Stimulated activated CD4-positive, alpha-beta T cell treated with anti-CD3 and anti-CD28 coated beads, TNF-alpha, amount 100 ng/mL, for 4 hours (primary cell): Measurements from ENCODE around the gene RMDN3.
A peak's percentile ranks its signal among the peaks of the same experiment; 100 is the strongest.

ENCODE experiments used
- DNase-seq, 3 experiments: peaks; one replicate each; pipeline ENCODE4 v3.0.0-alpha.2; 2020; ENCODE audit warnings: low read depth in 3 of 3

The RMDN3 gene

DNA sequence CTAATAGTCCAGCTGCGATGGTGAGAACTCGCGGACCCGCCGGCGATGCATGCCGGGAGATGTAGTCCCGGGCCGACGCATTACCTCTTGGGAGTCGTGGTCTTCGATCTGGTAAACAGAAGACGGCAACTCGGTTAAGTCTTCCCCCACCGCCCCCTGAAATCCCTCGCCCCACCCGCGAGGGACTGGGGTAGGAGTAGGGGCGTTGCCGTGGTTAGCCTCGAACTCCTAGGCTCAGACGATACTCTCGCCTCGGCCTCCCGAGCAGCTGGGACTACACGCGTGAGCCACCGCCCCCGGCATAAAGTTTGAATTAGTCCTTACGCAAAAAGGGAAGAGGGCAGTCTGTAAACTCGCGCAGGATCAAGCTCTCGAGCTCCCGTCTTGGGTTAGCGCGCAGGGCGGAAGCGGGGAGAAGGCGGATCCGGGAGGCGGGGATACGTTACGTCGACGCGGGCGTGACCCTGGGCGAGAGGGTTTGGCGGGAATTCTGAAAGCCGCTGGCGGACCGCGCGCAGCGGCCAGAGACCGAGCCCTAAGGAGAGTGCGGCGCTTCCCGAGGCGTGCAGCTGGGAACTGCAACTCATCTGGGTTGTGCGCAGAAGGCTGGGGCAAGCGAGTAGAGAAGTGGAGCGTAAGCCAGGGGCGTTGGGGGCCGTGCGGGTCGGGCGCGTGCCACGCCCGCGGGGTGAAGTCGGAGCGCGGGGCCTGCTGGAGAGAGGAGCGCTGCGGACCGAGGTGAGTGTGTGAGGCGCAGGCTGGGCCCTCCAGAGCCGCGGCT is 60.2 kb downstream of the RMDN3 start, which contains the start of gene RAD51:
TSS of gene RAD51 (plus strand) at position 487 of the 781 bp plus-strand sequence. CDS start 3,585 bp downstream, outside the sequence.
- DNase-seq = peak; percentile 82 to 87 (median 82)

DNA sequence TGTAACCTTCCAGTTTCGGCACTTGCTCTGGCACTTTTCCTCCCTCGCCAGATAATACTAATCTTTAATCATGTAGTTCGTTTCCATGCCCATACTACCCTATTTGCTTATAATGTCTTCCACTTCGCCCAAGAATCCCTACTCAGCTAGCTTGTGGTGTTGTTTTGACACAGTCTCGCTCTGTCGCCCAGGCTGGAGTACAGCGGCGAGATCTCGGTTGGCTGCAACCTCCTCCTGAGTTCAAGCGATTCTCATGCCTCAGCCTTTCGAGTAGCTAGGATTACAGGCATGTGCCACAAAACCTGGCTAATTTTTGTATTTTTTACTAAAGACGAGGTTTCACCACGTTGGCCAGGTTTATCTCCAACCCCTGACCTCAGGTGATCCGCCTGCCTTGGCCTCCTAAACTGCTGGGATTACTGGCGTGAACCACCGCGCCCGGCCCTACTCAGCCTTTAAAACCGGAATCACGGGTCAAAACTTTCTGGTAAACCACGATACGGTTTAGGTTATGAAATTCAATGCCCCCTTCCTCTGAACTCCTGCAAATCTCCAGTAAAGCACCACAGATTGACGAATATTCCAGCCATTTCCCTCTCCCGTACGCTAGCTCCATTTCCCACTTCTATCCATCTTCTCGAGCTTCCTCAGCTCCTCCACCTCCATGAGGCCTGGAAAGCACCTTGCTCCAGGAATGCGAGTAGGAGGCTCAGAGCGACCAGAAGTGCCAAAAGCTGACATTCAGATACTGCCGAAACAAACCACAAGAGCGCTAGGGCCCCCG is 61.0 kb downstream of the RMDN3 start:
- no peak for DNase-seq

DNA sequence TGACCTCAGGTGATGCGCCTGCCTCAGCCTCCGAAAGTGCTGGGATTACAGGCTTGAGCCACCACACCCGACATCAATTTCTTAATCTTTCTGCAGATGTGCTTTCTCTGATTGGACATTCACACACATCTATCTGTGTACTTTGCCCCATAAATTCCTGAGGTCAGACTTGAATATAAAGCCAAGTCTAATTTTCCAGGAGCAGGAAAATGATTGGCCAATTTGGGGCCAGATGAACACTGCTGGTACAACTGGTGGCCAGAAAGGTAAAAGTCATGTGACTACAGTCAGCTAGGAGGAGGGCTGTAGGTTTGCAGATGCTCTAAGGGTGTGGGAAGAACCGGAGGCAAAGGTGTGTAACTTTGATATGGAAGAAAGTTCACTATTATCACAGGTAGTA is 63.3 kb downstream of the RMDN3 start:
- DNase-seq = no peak

DNA sequence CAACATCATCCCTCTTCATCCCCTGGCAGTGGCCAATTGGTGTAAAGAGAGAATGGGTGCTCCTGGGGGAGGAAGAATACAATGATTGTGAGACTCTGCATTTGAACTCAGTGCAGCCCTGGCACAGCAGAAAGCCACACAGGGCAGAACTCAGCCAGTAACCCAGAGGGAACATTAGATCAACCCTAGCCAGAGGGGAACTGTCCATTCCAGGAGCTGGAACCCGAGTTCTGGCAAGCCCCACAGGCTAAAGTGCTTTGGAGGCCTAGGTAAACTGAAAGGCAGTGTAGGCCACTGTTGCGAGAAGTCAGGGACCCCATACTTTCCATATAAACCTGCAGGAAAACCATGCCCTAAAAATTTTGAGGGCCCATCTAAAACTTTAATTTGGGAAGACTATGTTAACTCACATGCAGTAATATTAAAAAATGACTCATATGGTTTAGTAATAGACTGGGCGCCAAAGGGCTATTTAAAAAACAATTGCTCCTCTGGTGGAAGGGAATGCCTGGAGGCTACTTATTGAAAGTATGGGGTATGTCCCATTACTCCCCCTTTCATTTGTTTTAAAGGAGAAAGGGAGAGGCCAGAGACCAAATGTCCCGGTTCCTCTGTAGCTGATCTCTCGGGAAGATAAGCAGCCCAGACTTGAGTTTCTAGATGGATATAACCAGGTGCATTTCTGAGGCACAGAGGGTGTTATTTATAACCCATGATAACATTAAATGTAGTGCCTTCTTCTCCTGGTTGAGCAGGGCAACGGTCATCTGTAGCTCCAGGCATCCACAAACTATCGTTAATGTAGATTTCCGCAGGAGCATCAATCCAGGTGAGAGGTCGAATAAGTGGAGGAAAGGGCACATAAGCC is 65.9 kb downstream of the RMDN3 start:
- no peak for DNase-seq
